ENCODE data around the gene PIK3CB.

- TF ChIP-seq POLR2A (IDR thresholded peaks at IDR 0.05) (no peak), CTCF (IDR thresholded peaks at IDR 0.05) (no peak)
These were observed 110.3 kb downstream of the PIK3CB start for GRCh38 chr3:138724443-138724842.

Measured in heart left ventricle (tissue), 13 donors.